PC-9 (cell line): Measurements from ENCODE around the gene PCDHGA1. TPM values are rescaled to one million over a fixed set of nuclear protein-coding genes. Genes with fewer than 3 reads are reported as not detected.

Experiments used
- BruUV-seq: library from RNA; stranded (reverse); fragments of 400-500 nt; replicated peaks from 2 replicates; lab custom pipeline; 2021; lab: Mats Ljungman, UMichigan
- CTCF ChIA-PET: fragments of 300-600 bp; sonication (Branson Sonifier 250); formaldehyde crosslinking; loops from one replicate; lab custom pipeline; 2022; ENCODE audit warnings: antibody characterized with exemption; lab: Charles Lee
- POLR2A ChIA-PET: fragments of 300-600 bp; sonication (Branson Sonifier 250); formaldehyde crosslinking; loops from one replicate; lab custom pipeline; 2022; ENCODE audit warnings: antibody characterized with exemption; ENCODE audit not compliant: unreplicated experiment; lab: Charles Lee
- DNase-seq, 2 experiments: peaks; one replicate each; pipeline versions ENCODE4 v3.0.0 to v3.0.0-alpha.2; 2015 to 2022; ENCODE audit warnings: mixed read lengths in 1 of 2
- H2AFZ ChIP-seq: fragments of 200-600 bp; sonication (generic); 2 replicates; pipeline ENCODE4 v1.8.1; 2017; ENCODE audit warnings: antibody characterized with exemption
- H3F3A ChIP-seq: fragments of 200-600 bp; sonication (generic); 2 replicates; pipeline ENCODE4 v1.8.1; 2017; ENCODE audit warnings: antibody characterized with exemption, mild to moderate bottlenecking, low read depth; ENCODE audit not compliant: insufficient read depth
- H3K27ac ChIP-seq: fragments of 200-600 bp; sonication (generic); 2 replicates; pipeline ENCODE4 v1.6.1; 2016; ENCODE audit warnings: mixed run types
- H3K27me3 ChIP-seq: fragments of 200-600 bp; sonication (generic); 2 replicates; pipeline ENCODE4 v1.6.1; 2016; ENCODE audit warnings: low read depth, mixed run types; ENCODE audit not compliant: insufficient read depth
- H3K36me3 ChIP-seq: fragments of 200-600 bp; sonication (generic); 2 replicates; pipeline ENCODE4 v1.6.1; 2016; ENCODE audit warnings: low read depth, mixed run types
- H3K4me1 ChIP-seq: fragments of 200-600 bp; sonication (generic); replicated peaks from 2 replicates; pipeline ENCODE4 v1.6.1; 2016; ENCODE audit warnings: mixed run types; ENCODE audit not compliant: insufficient read depth
- H3K4me2 ChIP-seq: fragments of 200-600 bp; sonication (generic); 2 replicates; pipeline ENCODE4 v1.6.1; 2017; ENCODE audit warnings: mixed run types
- H3K4me3 ChIP-seq: fragments of 200-600 bp; sonication (generic); 2 replicates; pipeline ENCODE4 v1.6.1; 2016; ENCODE audit warnings: mixed run types
- H3K79me2 ChIP-seq: fragments of 200-600 bp; sonication (generic); 2 replicates; pipeline ENCODE4 v1.6.1; 2017; ENCODE audit warnings: low read depth, mixed run types
- H3K9me2 ChIP-seq: fragments of 200-600 bp; sonication (generic); 2 replicates; pipeline ENCODE4 v1.8.1; 2017; ENCODE audit warnings: mild to moderate bottlenecking; ENCODE audit not compliant: insufficient read depth
- H3K9me3 ChIP-seq: fragments of 200-600 bp; sonication (generic); 2 replicates; pipeline ENCODE4 v1.8.1; 2016; ENCODE audit warnings: low read depth; ENCODE audit not compliant: insufficient read depth
- H4K20me1 ChIP-seq: fragments of 200-600 bp; sonication (generic); 2 replicates; pipeline ENCODE4 v1.8.1; 2017; ENCODE audit not compliant: insufficient read depth
- CTCF ChIP-seq: fragments of 200-600 bp; sonication (generic); conservative IDR thresholded peaks from 2 replicates; pipeline ENCODE4 v1.6.1; 2017; ENCODE audit warnings: mixed run types, antibody characterized with exemption, mild to moderate bottlenecking, moderate library complexity
- EZH2 ChIP-seq: fragments of 200-600 bp; sonication (generic); IDR thresholded peaks from 2 replicates; pipeline ENCODE4 v1.8.0; 2017; ENCODE audit warnings: antibody characterized with exemption, low read depth
- intact Hi-C: fragments of 100-400 bp; cut with micrococcal nuclease; formaldehyde crosslinking; loops from one replicate; pipeline ENCODE4 v1.10.0; 2022; ENCODE audit not compliant: unreplicated experiment
- total RNA-seq: library from RNA; stranded (reverse); gene quantifications from 2 replicates; pipeline ENCODE4 v1.2.3, GENCODE V29; 2021

The PCDHGA1 gene
- total RNA-seq, 1 experiment from 2014 or later, result 0.07 TPM

GRCh38 chr5:141477815-141478214 is 147.5 kb downstream of the PCDHGA1 start:
- no peaks in the 10 kb centered on the region for H3K9me3 ChIP-seq

GRCh38 chr5:141478321-141478945 is 148.1 kb downstream of the PCDHGA1 start:
- no TSS peak for BruUV-seq
- peaks cover 10% of the 10 kb centered on the region for H3K27me3 ChIP-seq
- ChIA-PET CTCF (interaction anchor here (0.6 to 0.9 kb wide), 3 partner anchors 12 to 35 kb away, joined by 3 to 10 read pairs (median 5); no protein-coding TSS in a partner anchor), POLR2A (no interaction called here)
- H3K9me2 ChIP-seq, result no peaks in the 10 kb centered on the region
- no peaks in the 10 kb centered on the region for H3F3A ChIP-seq
- H3K4me2 ChIP-seq, result no peak overlapping the region
- no peaks in the 10 kb centered on the region for H3K9me3 ChIP-seq
- no peak overlapping the region for H2AFZ ChIP-seq
- no peak overlapping the region for H3K4me3 ChIP-seq
- H3K79me2 ChIP-seq, result no peaks in the 10 kb centered on the region
- H3K36me3 ChIP-seq, result no peaks in the 10 kb centered on the region
- no peak overlapping the region for H3K27ac ChIP-seq
- intact Hi-C loops, result loop anchor here (5.0 kb wide), 1 partner anchor 44 kb away; no protein-coding TSS in a partner anchor
- no peaks in the 10 kb centered on the region for H4K20me1 ChIP-seq
- peak in 1 of 2 experiments; percentile 33 for DNase-seq
- H3K4me1 ChIP-seq, result no peaks in the 10 kb centered on the region
- TF ChIP-seq CTCF (peak; percentile 40; the same call in 1 of the 2 replicates), EZH2 (no peak)

More at GRCh38 chr5:141477815-141478214, 147.5 kb downstream of the PCDHGA1 start:
- H4K20me1 ChIP-seq, result no peaks in the 10 kb centered on the region
- H3K9me2 ChIP-seq, result no peaks in the 10 kb centered on the region
- no peaks in the 10 kb centered on the region for H3K4me1 ChIP-seq
- CTCF ChIA-PET, result interaction anchor here (0.9 kb wide), 1 partner anchor 12 kb away, joined by 5 read pairs; no protein-coding TSS in a partner anchor
- TF ChIP-seq EZH2 (no peak), CTCF (no peak)
- H3K27ac ChIP-seq, result no peak overlapping the region
- no peaks in the 10 kb centered on the region for H3K36me3 ChIP-seq
- POLR2A ChIA-PET, result no interaction called here
- no TSS peak for BruUV-seq
- H3K4me2 ChIP-seq, result no peak overlapping the region
- H3F3A ChIP-seq, result no peaks in the 10 kb centered on the region
- no peak overlapping the region for H2AFZ ChIP-seq
- no peak overlapping the region for H3K4me3 ChIP-seq
- H3K79me2 ChIP-seq, result no peaks in the 10 kb centered on the region
- intact Hi-C loops, result loop anchor here (5.0 kb wide), 1 partner anchor 44 kb away; no protein-coding TSS in a partner anchor
- DNase-seq, result no peak
- H3K27me3 ChIP-seq, result peaks cover 10% of the 10 kb centered on the region

- Histone ChIP-seq H3K27me3 (peaks cover 10% of the 10 kb centered on the region), H3K9me3 (no peaks in the 10 kb centered on the region), H3K4me3 (no peak overlapping the region), H4K20me1 (no peaks in the 10 kb centered on the region), H3K4me1 (no peaks in the 10 kb centered on the region), H2AFZ (no peak overlapping the region), H3K4me2 (no peak overlapping the region), H3F3A (no peaks in the 10 kb centered on the region), H3K79me2 (no peaks in the 10 kb centered on the region), H3K27ac (no peak overlapping the region), H3K9me2 (no peaks in the 10 kb centered on the region), H3K36me3 (no peaks in the 10 kb centered on the region)
- ChIA-PET POLR2A (no interaction called here), CTCF (no interaction called here)
- DNase-seq, result no peak
- TF ChIP-seq CTCF (no peak), EZH2 (no peak)
- intact Hi-C loops, result loop anchor here (5.0 kb wide), 1 partner anchor 43 kb away; no protein-coding TSS in a partner anchor
- no TSS peak for BruUV-seq
These were observed 149.5 kb downstream of the PCDHGA1 start for GRCh38 chr5:141479776-141480175.
